Activated T-helper 1 cell treated with anti-CD3 and anti-CD28 coated beads, Interleukin-12 subunit alpha, Interleukin-12 subunit beta, Interleukin-2, Interleukin-4 antibody, amounts not matched to agents 30 ng/mL and 10 ng/mL and 1 ng/mL, durations not matched to agents 14 hours and 24 hours and 36 hours (primary cell): ENCODE results near the gene CYS1. TPM values are rescaled to one million over a fixed set of nuclear protein-coding genes. Genes with fewer than 3 reads are reported as not detected.
"Not testable (repeated sequence)": the region's sequence is repeated elsewhere in the genome, so short reads cannot be mapped to it uniquely, and the experiment has no call there.

ENCODE experiments used
- DNase-seq: peaks from one replicate; pipeline ENCODE4 v3.0.0; 2021; ENCODE audit warnings: low spot score
- H3K27ac Mint-ChIP-seq: one replicate; pipeline ENCODE4 v1.8.0; 2021; ENCODE audit warnings: mild to moderate bottlenecking, mixed read lengths
- H3K27me3 Mint-ChIP-seq: one replicate; pipeline ENCODE4 v1.8.0; 2022; ENCODE audit warnings: mild to moderate bottlenecking, moderate library complexity, mixed read lengths; ENCODE audit not compliant: insufficient read depth
- H3K36me3 Mint-ChIP-seq: one replicate; pipeline ENCODE4 v1.8.0; 2021; ENCODE audit warnings: low read depth, mixed read lengths
- H3K4me1 Mint-ChIP-seq: one replicate; pipeline ENCODE4 v1.8.0; 2021; ENCODE audit warnings: low read depth, mixed read lengths
- H3K4me3 Mint-ChIP-seq: one replicate; pipeline ENCODE4 v1.8.0; 2021; ENCODE audit warnings: mild to moderate bottlenecking, moderate library complexity, mixed read lengths
- H3K9me3 Mint-ChIP-seq: one replicate; pipeline ENCODE4 v1.8.0; 2021; ENCODE audit warnings: mixed read lengths
- intact Hi-C: fragments of 100-400 bp; cut with micrococcal nuclease; formaldehyde crosslinking; loops from one replicate; pipeline ENCODE4 v1.15.1; 2024
- total RNA-seq: library from RNA; stranded (reverse); gene quantifications from 2 replicates; pipeline ENCODE4 v1.2.3, GENCODE V29; 2022

CYS1 gene
- total RNA-seq, 1 donor from 2014 or later: 0.70 TPM

DNA sequence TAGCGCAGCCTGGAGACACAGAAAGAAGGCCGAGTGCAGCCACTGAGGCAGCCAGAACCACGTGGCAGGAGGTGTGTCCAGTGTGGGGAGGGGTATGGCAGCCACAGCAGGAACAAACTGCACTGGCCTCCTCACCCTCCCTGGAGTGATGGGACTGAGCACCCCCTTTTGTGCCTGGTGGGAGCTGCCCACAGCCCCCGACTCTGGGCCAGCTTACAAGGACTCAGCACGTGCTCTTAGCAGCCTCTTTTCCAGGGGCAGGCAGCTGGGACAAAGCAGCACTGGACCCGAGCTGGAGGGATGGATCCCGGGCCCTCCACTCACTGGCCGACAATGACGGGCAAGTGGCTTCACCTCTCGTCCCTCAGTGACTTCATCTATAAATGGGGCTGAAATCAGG is 42.1 kb downstream of the CYS1 start:
- H3K9me3 Mint-ChIP-seq: no peaks in the 10 kb centered on the region
- no peak for DNase-seq
- no peak overlapping the region for H3K27ac Mint-ChIP-seq
- no peaks in the 10 kb centered on the region for H3K36me3 Mint-ChIP-seq
- H3K4me1 Mint-ChIP-seq: peaks cover 21% of the 10 kb centered on the region
- H3K27me3 Mint-ChIP-seq: peaks cover 28% of the 10 kb centered on the region
- no peak overlapping the region for H3K4me3 Mint-ChIP-seq
- intact Hi-C loops: no loop called here

- no peaks in the 10 kb centered on the region for H3K9me3 Mint-ChIP-seq
- intact Hi-C loops: no loop called here
- peaks cover 22% of the 10 kb centered on the region for H3K27me3 Mint-ChIP-seq
- H3K36me3 Mint-ChIP-seq: no peaks in the 10 kb centered on the region
- DNase-seq: no peak
- H3K4me1 Mint-ChIP-seq: peaks cover 14% of the 10 kb centered on the region
- no peak overlapping the region for H3K4me3 Mint-ChIP-seq
- no peak overlapping the region for H3K27ac Mint-ChIP-seq
Measured at GRCh38 chr2:10036095-10036884, 43.9 kb downstream of the CYS1 start.

GRCh38 chr2:10035633-10036032 is 44.6 kb downstream of the CYS1 start:
- peaks cover 14% of the 10 kb centered on the region for H3K4me1 Mint-ChIP-seq
- H3K27ac Mint-ChIP-seq: no peak overlapping the region
- H3K4me3 Mint-ChIP-seq: no peak overlapping the region
- no peaks in the 10 kb centered on the region for H3K9me3 Mint-ChIP-seq
- intact Hi-C loops: no loop called here
- no peak for DNase-seq
- H3K27me3 Mint-ChIP-seq: peaks cover 15% of the 10 kb centered on the region
- no peaks in the 10 kb centered on the region for H3K36me3 Mint-ChIP-seq

DNA sequence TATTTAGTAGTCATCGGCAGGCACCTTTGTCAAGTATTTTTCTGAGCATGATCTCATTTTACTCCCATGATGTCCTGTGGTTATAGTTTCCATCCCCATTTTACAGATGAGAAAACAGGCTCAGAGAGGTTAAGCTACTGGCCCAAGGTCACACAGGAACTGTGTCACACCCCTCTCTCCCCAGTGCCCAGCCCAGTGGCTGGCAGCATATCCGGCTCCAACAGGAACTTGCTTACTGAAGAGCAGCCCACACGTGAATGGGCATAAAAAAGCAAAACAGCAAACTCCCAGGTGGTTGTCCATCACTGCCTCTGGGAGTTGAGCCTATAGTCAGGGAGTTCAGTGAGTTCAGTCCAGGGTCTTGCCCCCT is 45.2 kb downstream of the CYS1 start:
- peaks cover 19% of the 10 kb centered on the region for H3K4me1 Mint-ChIP-seq
- no peak overlapping the region for H3K4me3 Mint-ChIP-seq
- intact Hi-C loops: no loop called here
- peaks cover 10% of the 10 kb centered on the region for H3K27me3 Mint-ChIP-seq
- no peak for DNase-seq
- H3K27ac Mint-ChIP-seq: no peak overlapping the region
- no peaks in the 10 kb centered on the region for H3K9me3 Mint-ChIP-seq
- H3K36me3 Mint-ChIP-seq: no peaks in the 10 kb centered on the region

DNA sequence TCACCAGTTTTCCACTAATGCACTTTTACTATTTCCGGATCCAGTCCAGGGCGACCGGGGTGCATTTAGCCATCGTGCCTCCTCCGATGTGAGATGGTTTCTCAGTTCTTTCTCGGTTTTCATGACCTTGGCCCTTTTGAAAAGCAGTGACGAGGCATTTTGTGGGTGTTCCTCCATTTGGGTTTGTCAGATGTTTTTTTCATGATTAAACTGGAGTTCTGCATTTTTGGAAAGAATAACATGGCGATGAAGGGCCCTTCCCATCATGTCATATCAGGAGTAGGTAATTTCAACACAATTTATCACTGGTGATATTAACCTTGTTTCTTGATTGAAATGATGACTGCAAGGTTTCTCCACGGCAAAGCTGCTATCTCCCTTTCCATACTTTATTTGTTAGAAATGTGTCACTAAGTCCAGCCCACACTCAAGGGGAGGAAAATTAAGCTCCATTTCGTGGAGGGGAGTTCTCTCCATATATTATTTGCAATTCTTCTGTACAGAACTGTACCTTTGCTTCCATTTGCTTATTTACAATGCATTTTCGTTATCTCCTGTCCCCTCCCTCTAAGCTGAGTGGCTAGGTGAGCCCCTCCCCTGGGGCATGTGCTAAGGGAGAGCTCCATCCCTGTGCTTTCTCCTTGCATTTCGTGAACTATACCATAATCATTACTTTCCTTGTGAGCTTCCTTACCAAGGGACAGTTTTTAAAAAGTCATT is 45.7 kb downstream of the CYS1 start:
- peaks cover 24% of the 10 kb centered on the region for H3K4me1 Mint-ChIP-seq
- intact Hi-C loops: no loop called here
- peak overlapping the region; percentile 76 for H3K27ac Mint-ChIP-seq
- H3K27me3 Mint-ChIP-seq: peaks cover 8% of the 10 kb centered on the region
- H3K36me3 Mint-ChIP-seq: no peaks in the 10 kb centered on the region
- no peak overlapping the region for H3K4me3 Mint-ChIP-seq
- no peak for DNase-seq
- no peaks in the 10 kb centered on the region for H3K9me3 Mint-ChIP-seq

GRCh38 chr2:10033251-10034006 is 46.8 kb downstream of the CYS1 start:
- Mint-ChIP-seq H3K27me3 (peaks cover 8% of the 10 kb centered on the region), H3K4me1 (peaks cover 34% of the 10 kb centered on the region), H3K9me3 (no peaks in the 10 kb centered on the region), H3K36me3 (no peaks in the 10 kb centered on the region), H3K27ac (no peak overlapping the region), H3K4me3 (no peak overlapping the region)
- DNase-seq: no peak
- intact Hi-C loops: no loop called here

DNA sequence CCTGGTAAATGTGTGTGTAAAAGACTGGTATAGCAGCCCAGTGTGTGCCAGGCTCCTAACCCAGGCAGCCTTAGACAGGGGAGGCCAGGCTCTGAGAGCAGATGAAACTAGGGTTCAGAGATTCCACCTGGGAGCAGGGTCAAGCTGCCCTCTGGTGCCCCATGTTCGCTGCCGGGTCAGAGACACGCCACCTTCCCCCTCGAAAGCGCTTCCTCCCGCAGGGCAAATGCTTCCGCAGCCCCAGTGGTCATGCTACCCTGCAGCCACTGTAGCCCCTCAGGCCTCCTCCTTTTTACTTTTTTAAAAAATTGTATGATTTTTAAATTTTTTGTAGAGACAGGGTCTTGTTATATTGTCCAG is 47.5 kb downstream of the CYS1 start:
- H3K4me1 Mint-ChIP-seq: peaks cover 34% of the 10 kb centered on the region
- H3K27ac Mint-ChIP-seq: no peak overlapping the region

GRCh38 chr2:10031886-10032745 is 48.1 kb downstream of the CYS1 start:
- H3K27me3 Mint-ChIP-seq: peaks cover 11% of the 10 kb centered on the region
- intact Hi-C loops: no loop called here
- no peaks in the 10 kb centered on the region for H3K9me3 Mint-ChIP-seq
- H3K4me3 Mint-ChIP-seq: no peak overlapping the region
- peaks cover 34% of the 10 kb centered on the region for H3K4me1 Mint-ChIP-seq
- H3K27ac Mint-ChIP-seq: no peak overlapping the region
- no peak for DNase-seq
- H3K36me3 Mint-ChIP-seq: no peaks in the 10 kb centered on the region

More for the DNA sequence above, 47.5 kb downstream of the CYS1 start:
- intact Hi-C loops: no loop called here
- peaks cover 9% of the 10 kb centered on the region for H3K27me3 Mint-ChIP-seq
- DNase-seq: no peak
- no peak overlapping the region for H3K4me3 Mint-ChIP-seq
- no peaks in the 10 kb centered on the region for H3K9me3 Mint-ChIP-seq
- no peaks in the 10 kb centered on the region for H3K36me3 Mint-ChIP-seq

DNA sequence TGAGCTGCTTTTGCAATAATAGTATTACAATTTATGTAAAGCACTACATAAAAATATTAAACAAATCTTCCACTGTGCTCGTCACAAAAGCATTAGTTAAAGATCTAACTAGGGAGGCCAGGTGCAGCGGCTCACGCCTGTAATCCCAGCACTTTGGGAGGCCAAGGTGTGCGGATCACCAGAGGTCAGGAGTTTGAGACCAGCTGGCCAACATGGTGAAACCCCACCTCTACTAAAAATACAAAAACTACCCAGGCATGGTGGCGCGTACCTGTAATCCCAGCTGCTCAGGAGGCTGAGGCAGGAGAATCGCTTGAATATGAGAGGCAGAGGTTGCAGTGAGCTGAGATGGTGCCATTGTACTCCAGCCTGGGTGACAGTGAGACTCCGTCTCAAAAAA is 49.4 kb downstream of the CYS1 start:
- H3K27ac Mint-ChIP-seq, intact Hi-C loops, H3K36me3 Mint-ChIP-seq, H3K4me3 Mint-ChIP-seq, DNase-seq, H3K9me3 Mint-ChIP-seq: not testable (repeated sequence)
- H3K4me1 Mint-ChIP-seq: peaks cover 31% of the 10 kb centered on the region
- peaks cover 11% of the 10 kb centered on the region for H3K27me3 Mint-ChIP-seq

DNA sequence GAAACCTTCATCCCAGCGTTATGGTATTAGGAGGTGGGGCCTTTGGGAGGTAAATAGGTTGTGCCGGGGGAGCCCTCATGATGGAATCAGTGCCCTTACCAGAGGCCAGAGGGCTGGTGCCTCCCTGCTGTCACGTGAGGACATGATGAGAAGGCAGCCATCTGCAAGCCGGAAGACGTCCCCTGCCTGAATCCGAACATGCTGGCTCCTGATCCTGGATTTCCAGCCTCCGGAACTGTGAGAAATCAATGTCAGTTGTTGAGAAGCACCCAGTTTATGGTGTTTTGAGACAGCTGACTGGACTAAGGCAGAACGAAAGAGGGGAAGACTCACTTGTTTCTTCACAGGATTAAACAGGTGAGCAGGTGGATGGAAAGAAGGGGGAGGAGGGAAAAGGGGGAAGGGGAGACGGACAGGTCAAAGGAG is 49.9 kb downstream of the CYS1 start:
- H3K36me3 Mint-ChIP-seq: no peaks in the 10 kb centered on the region
- H3K4me3 Mint-ChIP-seq: peak overlapping the region; percentile 28
- H3K27me3 Mint-ChIP-seq: peaks cover 11% of the 10 kb centered on the region
- peaks cover 27% of the 10 kb centered on the region for H3K4me1 Mint-ChIP-seq
- no peak overlapping the region for H3K27ac Mint-ChIP-seq
- no peak for DNase-seq
- H3K9me3 Mint-ChIP-seq: no peaks in the 10 kb centered on the region
- intact Hi-C loops: no loop called here

GRCh38 chr2:10029875-10030223 is 50.4 kb downstream of the CYS1 start:
- Mint-ChIP-seq H3K4me3 (peak overlapping the region; percentile 28), H3K27ac (peak overlapping the region; percentile 44), H3K27me3 (peaks cover 7% of the 10 kb centered on the region), H3K4me1 (peaks cover 24% of the 10 kb centered on the region), H3K9me3 (no peaks in the 10 kb centered on the region), H3K36me3 (no peaks in the 10 kb centered on the region)
- DNase-seq: no peak
- intact Hi-C loops: no loop called here

DNA sequence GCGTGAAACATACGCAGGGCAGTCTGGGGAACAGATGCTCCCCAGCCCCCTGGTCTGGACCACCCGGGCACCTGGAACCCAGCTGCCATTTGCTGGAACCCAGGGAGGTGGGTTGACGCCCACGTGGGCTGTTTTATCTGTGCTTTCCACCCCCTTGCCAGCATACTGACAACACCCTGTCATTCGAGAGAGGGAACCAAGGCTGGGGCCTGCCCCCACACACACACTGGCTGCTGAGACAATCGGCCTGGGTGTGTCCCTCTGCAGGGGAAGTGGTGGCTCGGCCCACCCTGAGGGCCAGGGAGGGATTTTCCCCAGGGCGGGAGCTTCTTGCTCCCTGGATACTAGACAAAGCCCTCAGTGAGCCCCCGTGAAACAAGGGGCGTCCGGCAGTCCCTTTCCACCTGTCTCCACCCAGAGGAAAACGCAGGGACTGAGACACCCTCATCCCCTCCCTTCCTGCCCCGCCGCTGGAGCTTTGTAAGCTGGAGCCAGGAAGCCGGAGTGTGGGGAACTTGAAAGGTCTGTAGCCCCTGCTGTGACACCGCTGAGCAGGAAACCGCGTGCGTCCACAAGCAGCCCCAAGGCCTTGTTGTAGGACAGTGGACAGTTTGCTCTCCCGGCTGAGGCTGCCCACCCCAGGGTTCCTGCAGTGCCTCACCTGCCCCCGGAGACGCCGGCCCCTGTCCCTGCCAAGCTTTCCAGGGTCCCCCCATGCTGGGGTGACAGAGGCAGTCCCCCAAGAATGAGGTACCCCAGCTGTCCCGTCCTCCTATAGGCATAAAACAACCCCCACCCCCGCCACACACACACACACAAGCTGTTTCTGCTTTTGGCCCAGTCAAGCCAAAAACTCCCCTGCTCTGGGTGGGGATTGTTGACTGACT is 51.0 kb downstream of the CYS1 start:
- peak overlapping the region; percentile 42 for H3K4me3 Mint-ChIP-seq
- H3K27me3 Mint-ChIP-seq: peaks cover 4% of the 10 kb centered on the region
- DNase-seq: peak; percentile 53
- H3K36me3 Mint-ChIP-seq: no peaks in the 10 kb centered on the region
- no peaks in the 10 kb centered on the region for H3K9me3 Mint-ChIP-seq
- intact Hi-C loops: no loop called here
- peaks cover 21% of the 10 kb centered on the region for H3K4me1 Mint-ChIP-seq
- H3K27ac Mint-ChIP-seq: peak overlapping the region; percentile 44
